GM23338 (cell line): ENCODE measurements around the gene BTBD9. TPM values are rescaled to one million over a fixed set of nuclear protein-coding genes. Genes with fewer than 3 reads are reported as not detected.

Experiments used
- ATAC-seq: fragments of 200-7000 bp; cut with Tn5 transposase; 3 replicates; pipeline ENCODE4 v1.9.1; 2020
- DNase-seq: peaks from one replicate; pipeline ENCODE4 v3.0.0-alpha.2; 2015; ENCODE audit warnings: low spot score
- H2AFZ ChIP-seq: fragments of 200-600 bp; sonication (generic); 2 replicates; pipeline ENCODE4 v1.8.0; 2016; ENCODE audit warnings: antibody characterized with exemption, mild to moderate bottlenecking, moderate library complexity
- H3F3A ChIP-seq: fragments of 200-600 bp; sonication (generic); replicated peaks from 2 replicates; pipeline ENCODE4 v1.8.0; 2017; ENCODE audit warnings: antibody characterized with exemption, mixed run types, low read depth
- H3K27ac ChIP-seq: fragments of 200-600 bp; sonication (generic); 2 replicates; pipeline ENCODE4 v1.6.1; 2016; ENCODE audit warnings: low read depth
- H3K27me3 ChIP-seq: fragments of 200-600 bp; sonication (generic); 2 replicates; pipeline ENCODE4 v1.8.0; 2016; ENCODE audit warnings: mild to moderate bottlenecking, mixed run types, moderate library complexity; ENCODE audit not compliant: insufficient read depth
- H3K36me3 ChIP-seq: fragments of 200-600 bp; sonication (generic); 2 replicates; pipeline ENCODE4 v1.8.0; 2016; ENCODE audit warnings: mild to moderate bottlenecking; ENCODE audit not compliant: insufficient read depth
- H3K4me1 ChIP-seq: fragments of 200-600 bp; sonication (generic); 2 replicates; pipeline ENCODE4 v1.8.0; 2016; ENCODE audit warnings: mild to moderate bottlenecking, moderate library complexity; ENCODE audit not compliant: insufficient read depth
- H3K4me2 ChIP-seq: fragments of 200-600 bp; sonication (generic); 2 replicates; pipeline ENCODE4 v1.7.1; 2017; ENCODE audit warnings: mixed run types
- H3K4me3 ChIP-seq: fragments of 200-600 bp; sonication (generic); 2 replicates; pipeline ENCODE4 v1.6.1; 2016; ENCODE audit warnings: mixed run types
- H3K79me2 ChIP-seq: fragments of 200-600 bp; sonication (generic); replicated peaks from 2 replicates; pipeline ENCODE4 v1.8.0; 2017; ENCODE audit warnings: mild to moderate bottlenecking; ENCODE audit not compliant: insufficient read depth
- H3K9me2 ChIP-seq: fragments of 200-600 bp; sonication (generic); 2 replicates; pipeline ENCODE4 v1.8.0; 2017; ENCODE audit not compliant: insufficient read depth
- H4K20me1 ChIP-seq: fragments of 200-600 bp; sonication (generic); replicated peaks from 2 replicates; pipeline ENCODE4 v1.8.0; 2017; ENCODE audit warnings: mild to moderate bottlenecking; ENCODE audit not compliant: insufficient read depth
- H3K27ac Mint-ChIP-seq: 2 replicates; pipeline ENCODE4 v1.8.0; 2020; ENCODE audit warnings: inconsistent platforms, mild to moderate bottlenecking, moderate library complexity, mixed read lengths
- H3K27me3 Mint-ChIP-seq: 3 replicates; pipeline ENCODE4 v1.8.0; 2022; ENCODE audit warnings: low read depth, mild to moderate bottlenecking, moderate library complexity, mixed read lengths, inconsistent platforms; ENCODE audit not compliant: insufficient read depth, poor library complexity
- H3K36me3 Mint-ChIP-seq: 3 replicates; pipeline ENCODE4 v1.8.0; 2021; ENCODE audit warnings: low read depth, mild to moderate bottlenecking, inconsistent platforms, moderate library complexity, mixed read lengths
- H3K4me1 Mint-ChIP-seq: 3 replicates; pipeline ENCODE4 v1.8.0; 2020; ENCODE audit warnings: mild to moderate bottlenecking, inconsistent platforms, mixed read lengths
- H3K4me3 Mint-ChIP-seq: 3 replicates; pipeline ENCODE4 v1.8.0; 2021; ENCODE audit warnings: moderate library complexity, mild to moderate bottlenecking, inconsistent platforms, mixed read lengths
- H3K9me3 Mint-ChIP-seq: 3 replicates; pipeline ENCODE4 v1.8.0; 2020; ENCODE audit warnings: moderate library complexity, mild to moderate bottlenecking, inconsistent platforms, mixed read lengths
- CREB1 ChIP-seq: fragments of 250-450 bp; sonication (Bioruptor Pico); IDR thresholded peaks from 2 replicates; pipeline ENCODE4 v1.5.0; 2020; ENCODE audit warnings: low read depth, mild to moderate bottlenecking, moderate library complexity
- CTCF ChIP-seq, 2 experiments: fragments of 200-600 bp in 1 of 2; sonication (generic) in 1 of 2; conservative IDR thresholded peaks; 2 replicates each; pipeline versions ENCODE4 v1.5.1 to v1.6.1; 2016 to 2017; ENCODE audit warnings: antibody characterized with exemption in 2 of 2, low read depth in 2 of 2, mild to moderate bottlenecking in 2 of 2, moderate library complexity in 1 of 2
- ETS1 ChIP-seq: IDR thresholded peaks from 2 replicates; pipeline ENCODE4 v1.6.1; 2016; ENCODE audit warnings: antibody characterized with exemption
- EZH2 ChIP-seq: fragments of 200-600 bp; sonication (generic); IDR thresholded peaks from one replicate; pipeline ENCODE4 v1.8.0; 2017; ENCODE audit warnings: antibody characterized with exemption, mild to moderate bottlenecking, low read depth; ENCODE audit not compliant: unreplicated experiment
- EZH2phosphoT487 ChIP-seq: fragments of 200-600 bp; sonication (generic); IDR thresholded peaks from one replicate; pipeline ENCODE4 v1.8.1; 2018; ENCODE audit warnings: antibody characterized with exemption; ENCODE audit not compliant: unreplicated experiment
- JUNB ChIP-seq: IDR thresholded peaks from one replicate; pipeline ENCODE4 v1.6.1; 2016; ENCODE audit warnings: antibody characterized with exemption; ENCODE audit not compliant: unreplicated experiment
- NANOG ChIP-seq: IDR thresholded peaks from 2 replicates; pipeline ENCODE4 v1.6.1; 2016; ENCODE audit warnings: antibody characterized with exemption, borderline replicate concordance
- POLR2AphosphoS5 ChIP-seq: IDR thresholded peaks from 2 replicates; pipeline ENCODE4 v1.6.1; 2016; ENCODE audit warnings: antibody characterized with exemption, low read depth
- REST ChIP-seq: IDR thresholded peaks from one replicate; pipeline ENCODE4 v1.6.1; 2018; ENCODE audit warnings: antibody characterized with exemption; ENCODE audit not compliant: unreplicated experiment
- STAT1 ChIP-seq: IDR thresholded peaks from one replicate; pipeline ENCODE4 v1.6.1; 2016; ENCODE audit warnings: antibody characterized with exemption; ENCODE audit not compliant: unreplicated experiment
- ZNF114 ChIP-seq: fragments of 250-450 bp; sonication (Bioruptor Pico); IDR thresholded peaks from 2 replicates; pipeline ENCODE4 v1.5.0; 2020; ENCODE audit warnings: mild to moderate bottlenecking, moderate library complexity
- ZNF331 ChIP-seq: fragments of 250-450 bp; sonication (Bioruptor Pico); IDR thresholded peaks from 2 replicates; pipeline ENCODE4 v1.5.0; 2020; ENCODE audit warnings: low read depth, mild to moderate bottlenecking, moderate library complexity
- ZNF462 ChIP-seq: fragments of 250-450 bp; sonication (Bioruptor Pico); IDR thresholded peaks from 2 replicates; pipeline ENCODE4 v1.5.0; 2020; ENCODE audit warnings: mild to moderate bottlenecking, moderate library complexity
- polyA plus RNA-seq: library from polyadenylated mRNA; unstranded; fragments of >200 nt; fragmentation: Nextera tagmentation; extraction: Ambion mirVana; gene quantifications from 2 replicates; pipeline ENCODE4 v1.2.1, GENCODE V29; 2016
- total RNA-seq: library from RNA; depleted of rRNA; stranded (reverse); fragments of >200 nt; shearing (Covaris generic); gene quantifications from 2 replicates; pipeline ENCODE4 v1.2.3, GENCODE V29; 2014

Gene BTBD9
- total and polyA plus RNA-seq, 2 experiments from 2014 or later: 4.2 to 5.3 TPM

- Histone ChIP-seq H3K4me1 (no peaks in the 10 kb centered on the region), H2AFZ (no peak overlapping the region), H3K27me3 (no peaks in the 10 kb centered on the region), H3K4me3 (no peak overlapping the region), H3K27ac (no peak overlapping the region), H3K9me2 (no peaks in the 10 kb centered on the region), H3K4me2 (no peak overlapping the region), H3K36me3 (no peaks in the 10 kb centered on the region), H3F3A (no peaks in the 10 kb centered on the region), H3K79me2 (no peaks in the 10 kb centered on the region), H4K20me1 (no peaks in the 10 kb centered on the region)
- Mint-ChIP-seq H3K27ac (no peak overlapping the region), H3K27me3 (no peaks in the 10 kb centered on the region), H3K4me3 (no peak overlapping the region), H3K9me3 (no peaks in the 10 kb centered on the region), H3K4me1 (peaks cover 12% of the 10 kb centered on the region; the same call in 2 of the 3 replicates), H3K36me3 (no peaks in the 10 kb centered on the region)
- DNase-seq: no peak
- ATAC-seq: no peak
- TF ChIP-seq REST: no peak
- TF ChIP-seq CREB1: no peak
- no peak for TF ChIP-seq ZNF114
- TF ChIP-seq CTCF (conservative IDR thresholded peaks at IDR 0.05; ENCODE audit: low read depth in 2 of 2): no peak
- no peak for TF ChIP-seq STAT1
- no peak for TF ChIP-seq ZNF462 (CRISPR knock-in tag)
- no peak for TF ChIP-seq NANOG
- TF ChIP-seq ZNF331: no peak
- TF ChIP-seq POLR2AphosphoS5: no peak
- TF ChIP-seq EZH2: no peak
- no peak for TF ChIP-seq ETS1
- no peak for TF ChIP-seq JUNB
- no peak for TF ChIP-seq EZH2phosphoT487
Measured at GRCh38 chr6:38322138-38322537, 317.6 kb downstream of the BTBD9 start.
